ENCODE measurements around the gene HIPK3. TPM values are rescaled to one million over a fixed set of nuclear protein-coding genes. Genes with fewer than 3 reads are reported as not detected.

The HIPK3 gene
- total and polyA plus RNA-seq, 4 donors, result 17.9 to 189 (median 71.5) TPM

- Histone ChIP-seq H3K27ac (ENCODE audit: low read depth in 1 of 2, low read length in 1 of 2) (no peak overlapping the region), H3K36me3 (ENCODE audit: control insufficient read depth in 4 of 4, insufficient read depth in 4 of 4, low read length in 4 of 4) (no peaks in the 10 kb centered on the region), H3K9me3 (ENCODE audit: control insufficient read depth in 4 of 4, insufficient read depth in 3 of 4, low read length in 3 of 4) (peaks cover 0 to 1% (median 0%) of the 10 kb centered on the region in 4 donors), H3K9ac (ENCODE audit: insufficient read depth in 1 of 2, low read length in 2 of 2) (no peak overlapping the region), H3K27me3 (ENCODE audit: control insufficient read depth in 3 of 3, insufficient read depth in 3 of 3, low read length in 2 of 3) (no peaks in the 10 kb centered on the region), H3K4me3 (no peak overlapping the region), H3K4me1 (ENCODE audit: control insufficient read depth in 5 of 5, insufficient read depth in 5 of 5, low read length in 5 of 5) (no peaks in the 10 kb centered on the region)
- 90 to 93% methylated on average over 3 of the region's 3 CpGs for WGBS, 2 donors
- TF ChIP-seq CTCF (IDR thresholded peaks at IDR 0.05; ENCODE audit: control extremely low read depth, extremely low read depth), result no peak
- DNase-seq (no peak), ATAC-seq (ENCODE audit: insufficient read depth, low FRiP score) (no peak)
Observed at GRCh38 chr11:33396361-33396760, 139.2 kb downstream of the HIPK3 start.

- Histone ChIP-seq H3K9ac (ENCODE audit: insufficient read depth in 1 of 2, low read length in 2 of 2) (no peak overlapping the region), H3K27ac (ENCODE audit: low read depth in 1 of 2, low read length in 1 of 2) (no peak overlapping the region), H3K4me3 (no peak overlapping the region), H3K27me3 (ENCODE audit: control insufficient read depth in 3 of 3, insufficient read depth in 3 of 3, low read length in 2 of 3) (no peaks in the 10 kb centered on the region), H3K9me3 (ENCODE audit: control insufficient read depth in 4 of 4, insufficient read depth in 3 of 4, low read length in 3 of 4) (peaks cover 0 to 4% (median 0%) of the 10 kb centered on the region in 4 donors), H3K36me3 (ENCODE audit: control insufficient read depth in 4 of 4, insufficient read depth in 4 of 4, low read length in 4 of 4) (no peaks in the 10 kb centered on the region), H3K4me1 (ENCODE audit: control insufficient read depth in 5 of 5, insufficient read depth in 5 of 5, low read length in 5 of 5) (no peaks in the 10 kb centered on the region)
- DNase-seq (no peak), ATAC-seq (ENCODE audit: insufficient read depth, low FRiP score) (no peak)
- WGBS, 2 donors, result 80 to 91% methylated on average over 4 of the region's 4 CpGs
- no peak for TF ChIP-seq CTCF (IDR thresholded peaks at IDR 0.05; ENCODE audit: control extremely low read depth, extremely low read depth)
Observed at GRCh38 chr11:33399421-33399820, 142.2 kb downstream of the HIPK3 start.

GRCh38 chr11:33402066-33402465 is 144.9 kb downstream of the HIPK3 start:
- Histone ChIP-seq H3K9me3 (ENCODE audit: control insufficient read depth in 4 of 4, insufficient read depth in 3 of 4, low read length in 3 of 4) (peaks cover 0 to 4% (median 0%) of the 10 kb centered on the region in 4 donors), H3K36me3 (ENCODE audit: control insufficient read depth in 4 of 4, insufficient read depth in 4 of 4, low read length in 4 of 4) (no peaks in the 10 kb centered on the region), H3K27ac (ENCODE audit: low read depth in 1 of 2, low read length in 1 of 2) (no peak overlapping the region), H3K9ac (ENCODE audit: insufficient read depth in 1 of 2, low read length in 2 of 2) (no peak overlapping the region), H3K27me3 (ENCODE audit: control insufficient read depth in 3 of 3, insufficient read depth in 3 of 3, low read length in 2 of 3) (no peaks in the 10 kb centered on the region), H3K4me3 (no peak overlapping the region), H3K4me1 (ENCODE audit: control insufficient read depth in 5 of 5, insufficient read depth in 5 of 5, low read length in 5 of 5) (no peaks in the 10 kb centered on the region)
- no peak for TF ChIP-seq CTCF (IDR thresholded peaks at IDR 0.05; ENCODE audit: control extremely low read depth, extremely low read depth)
- ATAC-seq (ENCODE audit: insufficient read depth, low FRiP score), result no peak
- DNase-seq, result no peak
- 63 to 66% methylated on average over 2 of the region's 2 CpGs for WGBS, 2 donors

- WGBS, 2 donors, result 95 to 98% methylated on average over 8 of the region's 8 CpGs
- peaks cover 0 to 4% (median 0%) of the 10 kb centered on the region in 4 donors for H3K9me3 ChIP-seq (ENCODE audit: control insufficient read depth in 4 of 4, insufficient read depth in 3 of 4, low read length in 3 of 4)
Observed at GRCh38 chr11:33403344-33403743, 146.2 kb downstream of the HIPK3 start.

More at GRCh38 chr11:33403344-33403743, 146.2 kb downstream of the HIPK3 start:
- ATAC-seq (ENCODE audit: insufficient read depth, low FRiP score), result no peak
- Histone ChIP-seq H3K27ac (ENCODE audit: low read depth in 1 of 2, low read length in 1 of 2) (no peak overlapping the region), H3K4me1 (ENCODE audit: control insufficient read depth in 5 of 5, insufficient read depth in 5 of 5, low read length in 5 of 5) (no peaks in the 10 kb centered on the region), H3K9ac (ENCODE audit: insufficient read depth in 1 of 2, low read length in 2 of 2) (no peak overlapping the region), H3K36me3 (ENCODE audit: control insufficient read depth in 4 of 4, insufficient read depth in 4 of 4, low read length in 4 of 4) (no peaks in the 10 kb centered on the region), H3K27me3 (ENCODE audit: control insufficient read depth in 3 of 3, insufficient read depth in 3 of 3, low read length in 2 of 3) (no peaks in the 10 kb centered on the region), H3K4me3 (no peak overlapping the region)
- no peak for TF ChIP-seq CTCF (IDR thresholded peaks at IDR 0.05; ENCODE audit: control extremely low read depth, extremely low read depth)
- DNase-seq, result no peak

Data from lung (tissue), 12 donors.